Endothelial cell of umbilical vein (primary cell): ENCODE measurements around the gene CMTM8. TPM values are rescaled to one million over a fixed set of nuclear protein-coding genes. Genes with fewer than 3 reads are reported as not detected.

Source experiments
- BruUV-seq: library from RNA; stranded (reverse); fragments of 400-500 nt; replicated peaks from 2 replicates; lab custom pipeline; 2021; lab: Mats Ljungman, UMichigan
- CTCF ChIA-PET: fragments of 300-600, 350-600 bp; sonication (Branson Sonifier 250); formaldehyde crosslinking; loops from one replicate; lab custom pipeline; 2021; ENCODE audit warnings: antibody characterized with exemption, inconsistent platforms; lab: Charles Lee
- POLR2A ChIA-PET: fragments of 300-600, 350-600 bp; sonication (Branson Sonifier 250); formaldehyde crosslinking; loops from one replicate; lab custom pipeline; 2021; ENCODE audit warnings: antibody characterized with exemption, inconsistent platforms; lab: Charles Lee
- DNase-seq: peaks from one replicate; pipeline ENCODE4 v3.0.0-alpha.2; 2011; ENCODE audit warnings: low read depth, low spot score
- FAIRE-seq: peaks from 2 replicates; lab custom pipeline; 2011; peaks lifted over from hg19 to GRCh38; lab: Jason Lieb, UNC
- H2AFZ ChIP-seq: 2 replicates; pipeline ENCODE4 v1.6.0; 2012; ENCODE audit warnings: low read depth, low read length, control low read depth, inconsistent platforms
- H3K27ac ChIP-seq: 2 replicates; pipeline ENCODE4 v1.5.1; 2011; ENCODE audit warnings: low read depth, mild to moderate bottlenecking, control low read depth, low read length, moderate library complexity; ENCODE audit not compliant: insufficient read depth
- H3K27me3 ChIP-seq, 2 experiments: 2 replicates each; pipeline versions ENCODE4 v1.6.0 to v1.6.1; 2011; ENCODE audit warnings: low read length in 2 of 2, mixed read lengths in 1 of 2; ENCODE audit not compliant: control insufficient read depth in 2 of 2, insufficient read depth in 2 of 2
- H3K36me3 ChIP-seq, 2 experiments: 2 replicates in 1 of 2; 3 replicates in 1 of 2; pipeline ENCODE4 v1.5.1; 2011; ENCODE audit warnings: low read length in 2 of 2, mild to moderate bottlenecking in 1 of 2, moderate library complexity in 1 of 2; ENCODE audit not compliant: control insufficient read depth in 2 of 2, insufficient read depth in 2 of 2; ENCODE audit errors: extremely low read depth in 1 of 2
- H3K4me1 ChIP-seq: 3 replicates; pipeline ENCODE4 v1.5.1; 2011; ENCODE audit warnings: mild to moderate bottlenecking, low read length; ENCODE audit not compliant: control insufficient read depth, insufficient read depth; ENCODE audit errors: extremely low read depth
- H3K4me2 ChIP-seq: 2 replicates; pipeline ENCODE4 v1.6.1; 2011; ENCODE audit warnings: low read length, control low read depth, mixed read lengths; ENCODE audit not compliant: insufficient read depth
- H3K4me3 ChIP-seq, 3 experiments: fragments of 200-600 bp in 1 of 3; sonication (generic), shearing (Covaris generic) in 1 of 3; replicated peaks in 1 of 3; 2 replicates each; pipeline ENCODE4 v1.5.1; 2011 to 2016; ENCODE audit warnings: control low read depth in 3 of 3, low read length in 3 of 3, mild to moderate bottlenecking in 2 of 3, inconsistent platforms in 1 of 3, low read depth in 1 of 3, moderate library complexity in 1 of 3; ENCODE audit not compliant: insufficient read depth in 1 of 3
- H3K79me2 ChIP-seq: 2 replicates; pipeline ENCODE4 v1.6.0; 2012; ENCODE audit warnings: low read length, inconsistent platforms; ENCODE audit not compliant: control insufficient read depth, insufficient read depth
- H3K9ac ChIP-seq: replicated peaks from 2 replicates; pipeline ENCODE3; 2011; ENCODE audit warnings: low read length, control low read depth; ENCODE audit not compliant: insufficient read depth; ENCODE audit errors: extremely low read depth
- H3K9me1 ChIP-seq: replicated peaks from 3 replicates; pipeline ENCODE4 v1.6.0; 2011; ENCODE audit warnings: mild to moderate bottlenecking, low read length; ENCODE audit not compliant: control insufficient read depth, insufficient read depth; ENCODE audit errors: extremely low read depth
- H3K9me3 ChIP-seq: replicated peaks from 2 replicates; pipeline ENCODE4 v1.5.1; 2012; ENCODE audit warnings: low read length, inconsistent platforms; ENCODE audit not compliant: control insufficient read depth, insufficient read depth
- H4K20me1 ChIP-seq: replicated peaks from 2 replicates; pipeline ENCODE3; 2011; ENCODE audit warnings: mild to moderate bottlenecking, low read length; ENCODE audit not compliant: control insufficient read depth, insufficient read depth; ENCODE audit errors: extremely low read depth
- CTCF ChIP-seq, 2 donors: IDR thresholded peaks; 1 replicate in 1 of 2; 2 replicates in 1 of 2; pipeline ENCODE4 v1.5.1; 2011; ENCODE audit warnings: low read length in 2 of 2, mild to moderate bottlenecking in 2 of 2, moderate library complexity in 2 of 2, control low read depth in 1 of 2, inconsistent platforms in 1 of 2, low read depth in 1 of 2; ENCODE audit not compliant: insufficient read depth in 1 of 2; ENCODE audit errors: extremely low read depth in 1 of 2
- EZH2 ChIP-seq: IDR thresholded peaks from 2 replicates; pipeline ENCODE4 v1.6.1; 2012; ENCODE audit warnings: borderline replicate concordance, low read depth, mild to moderate bottlenecking, moderate library complexity, low read length, inconsistent platforms; ENCODE audit not compliant: severe bottlenecking
- FOS ChIP-seq: IDR thresholded peaks from 2 replicates; pipeline ENCODE4 v1.6.1; 2011; ENCODE audit warnings: mild to moderate bottlenecking, low read length, moderate library complexity, borderline replicate concordance; ENCODE audit not compliant: insufficient read depth
- GATA2 ChIP-seq: IDR thresholded peaks from 2 replicates; pipeline ENCODE4 v1.7.0; 2011; ENCODE audit warnings: low read depth, mild to moderate bottlenecking, moderate library complexity, mixed read lengths, low read length; ENCODE audit not compliant: insufficient read length, insufficient read depth
- JUN ChIP-seq: IDR thresholded peaks from 2 replicates; pipeline ENCODE4 v1.6.1; 2011; ENCODE audit warnings: borderline replicate concordance, low read depth; ENCODE audit not compliant: insufficient read length, insufficient read depth
- MYC ChIP-seq: IDR thresholded peaks from one replicate; pipeline ENCODE4 v1.6.1; 2011; ENCODE audit warnings: mild to moderate bottlenecking, low read depth, low read length
- POLR2A ChIP-seq: IDR thresholded peaks from 2 replicates; pipeline ENCODE4 v1.6.1; 2012; ENCODE audit warnings: low read depth, mild to moderate bottlenecking, control low read depth, low read length
- POLR2AphosphoS5 ChIP-seq: IDR thresholded peaks from 2 replicates; pipeline ENCODE4 v1.6.1; 2012; ENCODE audit warnings: low read depth, mild to moderate bottlenecking, control low read depth, low read length, moderate library complexity; ENCODE audit not compliant: insufficient read depth
- dilution Hi-C: fragments of 300-500 bp; cut with MboI; formaldehyde crosslinking; loops from one replicate; pipeline ENCODE4 v1.15.0; 2019; ENCODE audit warnings: low sequenced_read_pairs; ENCODE audit not compliant: extremely low pct_ligation_motif_present
- intact Hi-C: fragments of 100-400 bp; cut with micrococcal nuclease; formaldehyde crosslinking; loops from one replicate; pipeline ENCODE4 v1.10.0; 2022
- polyA plus RNA-seq, 4 experiments: library from polyadenylated mRNA; depleted of rRNA in 3 of 4; stranded (reverse) in 3 of 4; unstranded in 1 of 4; fragments of >200 nt; gene quantifications; 2 replicates each; pipeline versions ENCODE4 v1.2.1 to v1.2.3, GENCODE V29; 2011 to 2012; ENCODE audit warnings: missing spikeins in 1 of 4
- total RNA-seq: library from RNA; stranded (reverse); gene quantifications from 2 replicates; pipeline ENCODE4 v1.2.3, GENCODE V29; 2021
- TF ChIP-seq, protein P1 (sequence below): IDR thresholded peaks from 2 replicates; pipeline ENCODE4 v1.6.1; 2011; ENCODE audit not compliant: insufficient read depth, insufficient read length

CMTM8 gene
- total and polyA plus RNA-seq, 2 donors (not counting 3 experiments of a cell fraction or from before 2014, with no cell fraction given) = 7.3 to 11.9 TPM

- dilution Hi-C loops = no loop called here
- POLR2A ChIA-PET = interaction anchor here (0.6 kb wide), 1 partner anchor 45 kb away, joined by 3 read pairs; no protein-coding TSS in a partner anchor
- no peak for FAIRE-seq
Measured at GRCh38 chr3:32316976-32317375, 78.5 kb downstream of the CMTM8 start.

More at GRCh38 chr3:32316976-32317375, 78.5 kb downstream of the CMTM8 start:
- BruUV-seq = no TSS peak
- Histone ChIP-seq H3K79me2 (no peaks in the 10 kb centered on the region), H3K9ac (no peak overlapping the region), H3K27me3 (no peaks in the 10 kb centered on the region), H3K9me1 (no peaks in the 10 kb centered on the region), H3K4me2 (no peak overlapping the region), H3K4me1 (peaks cover 9% of the 10 kb centered on the region), H3K9me3 (no peaks in the 10 kb centered on the region), H2AFZ (no peak overlapping the region), H3K36me3 (no peaks in the 10 kb centered on the region), H3K4me3 (no peak overlapping the region), H3K27ac (no peak overlapping the region), H4K20me1 (no peaks in the 10 kb centered on the region)
- CTCF ChIA-PET = interaction anchor here (0.7 kb wide), 1 partner anchor 36 kb away, joined by 3 read pairs; no protein-coding TSS in a partner anchor
- intact Hi-C loops = no loop called here
- TF ChIP-seq POLR2AphosphoS5 (no peak), FOS (no peak), JUN (no peak), CTCF (IDR thresholded peaks at IDR 0.05; ENCODE audit: extremely low read depth in 1 of 2, insufficient read depth in 1 of 2, low read depth in 1 of 2, low read length in 2 of 2) (no peak), POLR2A (no peak), EZH2 (no peak), GATA2 (no peak), MYC (no peak)
- TF ChIP-seq, protein P1, sequence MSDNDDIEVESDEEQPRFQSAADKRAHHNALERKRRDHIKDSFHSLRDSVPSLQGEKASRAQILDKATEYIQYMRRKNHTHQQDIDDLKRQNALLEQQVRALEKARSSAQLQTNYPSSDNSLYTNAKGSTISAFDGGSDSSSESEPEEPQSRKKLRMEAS = no peak
- DNase-seq = no peak
